Nephron (organoid): Measurements from ENCODE around the gene FAM110A.

ENCODE experiments used
- H3K27ac Mint-ChIP-seq, 3 experiments: 2 replicates each; pipeline ENCODE4 v1.8.0; 2020; ENCODE audit warnings: mixed read lengths in 3 of 3, mild to moderate bottlenecking in 2 of 3, moderate library complexity in 1 of 3
- H3K27me3 Mint-ChIP-seq: 2 replicates; pipeline ENCODE4 v1.8.0; 2021; ENCODE audit warnings: low read depth, mild to moderate bottlenecking, moderate library complexity, mixed read lengths
- H3K36me3 Mint-ChIP-seq: 2 replicates; pipeline ENCODE4 v1.8.0; 2020; ENCODE audit warnings: low read depth, mixed read lengths
- H3K4me1 Mint-ChIP-seq: 2 replicates; pipeline ENCODE4 v1.8.0; 2020; ENCODE audit warnings: mixed read lengths
- H3K4me3 Mint-ChIP-seq, 3 experiments: 2 replicates each; pipeline ENCODE4 v1.8.0; 2020; ENCODE audit warnings: mild to moderate bottlenecking in 3 of 3, mixed read lengths in 3 of 3, moderate library complexity in 2 of 3
- H3K9me3 Mint-ChIP-seq: 2 replicates; pipeline ENCODE4 v1.8.0; 2020; ENCODE audit warnings: mixed read lengths
- TF ChIP-seq, protein P1 (sequence below), 3 experiments: fragments of 200-600 bp; sonication (generic); IDR thresholded peaks; one replicate each; pipeline ENCODE4 v1.5.0; 2021; ENCODE audit warnings: antibody characterized with exemption in 3 of 3; ENCODE audit not compliant: unreplicated experiment in 3 of 3

FAM110A gene

DNA sequence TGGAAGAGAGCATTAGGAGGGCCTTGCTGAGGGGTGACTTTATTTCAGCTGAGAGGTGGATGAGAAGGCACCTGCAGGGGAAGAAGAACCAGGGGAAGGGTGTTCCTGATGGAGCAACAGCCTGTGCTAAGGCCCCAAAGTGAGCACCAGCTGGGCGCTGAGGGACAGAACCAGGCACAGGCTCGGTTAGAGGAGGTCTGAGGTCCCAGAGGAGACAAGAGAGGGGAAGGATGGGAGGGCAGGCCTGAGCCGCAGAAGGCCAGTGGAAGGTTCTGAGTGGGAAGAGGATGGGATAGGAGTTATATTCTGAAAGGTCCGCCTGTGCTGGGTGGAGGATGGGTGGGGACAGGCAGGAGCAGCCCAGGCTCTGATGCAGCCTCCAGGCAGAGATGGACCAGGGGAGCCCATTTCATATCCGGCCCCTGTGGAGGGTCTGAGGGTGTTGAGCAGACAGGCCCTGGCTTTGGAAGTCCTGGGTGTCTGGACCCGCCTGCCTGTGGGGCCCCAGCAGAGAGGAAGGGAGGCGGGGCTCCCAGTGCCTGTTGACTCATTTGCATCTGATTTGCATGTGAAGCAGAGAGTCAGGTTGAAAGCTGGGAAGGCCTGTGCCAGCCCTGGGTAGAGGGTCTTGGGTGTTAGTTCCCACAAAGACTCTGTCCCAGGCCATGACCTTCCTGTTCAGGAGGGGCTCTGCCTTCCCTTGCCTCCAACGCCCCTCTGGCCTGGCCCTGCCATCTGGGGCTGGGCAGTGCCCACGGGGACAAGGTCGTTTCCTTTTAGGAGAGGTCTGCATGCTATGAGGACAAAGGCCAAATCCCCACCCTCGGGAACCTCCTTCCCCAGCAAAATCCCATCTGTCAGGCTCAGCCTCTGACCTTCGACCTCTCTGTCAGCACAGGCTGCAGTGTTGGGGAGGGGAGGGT is 10.6 kb upstream of the FAM110A start:
- Mint-ChIP-seq H3K9me3 (no peaks in the 10 kb centered on the region), H3K36me3 (no peaks in the 10 kb centered on the region), H3K27ac (no peak overlapping the region), H3K4me3 (no peak overlapping the region), H3K4me1 (peaks cover 30% of the 10 kb centered on the region), H3K27me3 (peaks cover 11% of the 10 kb centered on the region)
- TF ChIP-seq, protein P1, sequence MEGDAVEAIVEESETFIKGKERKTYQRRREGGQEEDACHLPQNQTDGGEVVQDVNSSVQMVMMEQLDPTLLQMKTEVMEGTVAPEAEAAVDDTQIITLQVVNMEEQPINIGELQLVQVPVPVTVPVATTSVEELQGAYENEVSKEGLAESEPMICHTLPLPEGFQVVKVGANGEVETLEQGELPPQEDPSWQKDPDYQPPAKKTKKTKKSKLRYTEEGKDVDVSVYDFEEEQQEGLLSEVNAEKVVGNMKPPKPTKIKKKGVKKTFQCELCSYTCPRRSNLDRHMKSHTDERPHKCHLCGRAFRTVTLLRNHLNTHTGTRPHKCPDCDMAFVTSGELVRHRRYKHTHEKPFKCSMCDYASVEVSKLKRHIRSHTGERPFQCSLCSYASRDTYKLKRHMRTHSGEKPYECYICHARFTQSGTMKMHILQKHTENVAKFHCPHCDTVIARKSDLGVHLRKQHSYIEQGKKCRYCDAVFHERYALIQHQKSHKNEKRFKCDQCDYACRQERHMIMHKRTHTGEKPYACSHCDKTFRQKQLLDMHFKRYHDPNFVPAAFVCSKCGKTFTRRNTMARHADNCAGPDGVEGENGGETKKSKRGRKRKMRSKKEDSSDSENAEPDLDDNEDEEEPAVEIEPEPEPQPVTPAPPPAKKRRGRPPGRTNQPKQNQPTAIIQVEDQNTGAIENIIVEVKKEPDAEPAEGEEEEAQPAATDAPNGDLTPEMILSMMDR (IDR thresholded peaks at IDR 0.05; ENCODE audit: unreplicated experiment in 3 of 3) = no peak

DNA sequence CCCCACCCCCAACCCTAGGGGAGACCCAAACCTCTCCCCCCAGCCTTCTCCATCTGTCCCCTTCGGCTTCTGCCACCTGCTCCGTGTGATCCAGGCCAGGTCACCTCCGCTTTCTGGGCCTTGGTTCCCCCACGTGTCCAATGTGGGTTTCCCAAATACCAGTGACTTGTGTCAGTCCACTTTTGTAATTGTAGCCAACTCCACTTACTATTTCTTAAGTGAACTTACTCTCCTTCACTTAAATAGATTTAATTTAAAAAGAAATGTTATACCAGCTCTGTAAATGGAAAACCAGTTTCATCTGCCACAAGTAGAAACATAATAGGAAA is 10.0 kb upstream of the FAM110A start:
- Mint-ChIP-seq H3K4me3 (no peak overlapping the region), H3K9me3 (no peaks in the 10 kb centered on the region), H3K36me3 (no peaks in the 10 kb centered on the region), H3K27ac (no peak overlapping the region), H3K4me1 (peaks cover 30% of the 10 kb centered on the region), H3K27me3 (peaks cover 10% of the 10 kb centered on the region)
- TF ChIP-seq, protein P1 (IDR thresholded peaks at IDR 0.05; ENCODE audit: unreplicated experiment in 3 of 3) = no peak

DNA sequence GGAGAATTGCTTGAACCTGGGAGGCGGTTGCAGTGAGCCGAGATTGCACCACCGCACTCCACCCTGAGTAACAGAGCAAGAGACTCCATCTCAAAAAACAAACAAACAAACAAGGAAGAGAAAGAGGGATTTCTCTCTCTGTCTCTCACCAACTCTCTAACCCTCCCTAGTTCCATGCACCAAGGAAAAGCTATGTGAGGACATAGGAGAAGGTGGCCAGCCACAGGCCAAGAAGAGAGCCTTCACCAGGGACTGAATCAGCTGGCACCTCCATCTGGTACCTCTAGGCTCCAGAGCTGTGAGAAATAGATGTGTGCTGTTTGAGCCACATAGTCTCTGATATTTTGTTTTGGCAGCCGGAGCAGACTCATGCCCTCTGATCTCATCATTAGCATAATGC is 9.0 kb upstream of the FAM110A start:
- H3K27me3 Mint-ChIP-seq = peaks cover 10% of the 10 kb centered on the region
- TF ChIP-seq, protein P1 (IDR thresholded peaks at IDR 0.05; ENCODE audit: unreplicated experiment in 3 of 3) = no peak
- no peak overlapping the region for H3K27ac Mint-ChIP-seq
- no peaks in the 10 kb centered on the region for H3K9me3 Mint-ChIP-seq
- no peaks in the 10 kb centered on the region for H3K36me3 Mint-ChIP-seq
- H3K4me1 Mint-ChIP-seq = peaks cover 30% of the 10 kb centered on the region
- H3K4me3 Mint-ChIP-seq = no peak overlapping the region

DNA sequence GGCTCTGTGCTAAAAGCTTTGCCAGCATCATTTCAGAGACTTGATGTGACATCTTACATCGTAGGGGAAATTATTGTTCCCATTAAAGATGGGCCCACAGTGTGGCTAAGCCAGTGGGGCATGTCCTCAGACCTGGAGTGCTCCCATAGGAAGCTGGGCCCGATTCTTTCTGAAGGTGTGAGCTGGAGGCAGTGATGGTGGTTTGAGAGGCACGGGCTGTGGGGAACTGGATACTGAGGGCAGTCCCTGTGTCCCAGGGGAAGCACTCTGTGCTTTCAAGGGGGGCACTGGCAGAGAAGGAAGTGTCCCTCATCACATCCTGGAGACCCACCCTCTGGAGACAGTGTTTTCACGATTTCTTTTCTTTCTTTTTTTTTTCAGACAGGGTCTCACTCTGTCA is 8.6 kb upstream of the FAM110A start:
- TF ChIP-seq, protein P1 (IDR thresholded peaks at IDR 0.05; ENCODE audit: unreplicated experiment in 3 of 3) = no peak
- Mint-ChIP-seq H3K27ac (no peak overlapping the region), H3K4me3 (no peak overlapping the region), H3K9me3 (no peaks in the 10 kb centered on the region), H3K4me1 (peaks cover 28% of the 10 kb centered on the region), H3K36me3 (no peaks in the 10 kb centered on the region), H3K27me3 (peaks cover 9% of the 10 kb centered on the region)

DNA sequence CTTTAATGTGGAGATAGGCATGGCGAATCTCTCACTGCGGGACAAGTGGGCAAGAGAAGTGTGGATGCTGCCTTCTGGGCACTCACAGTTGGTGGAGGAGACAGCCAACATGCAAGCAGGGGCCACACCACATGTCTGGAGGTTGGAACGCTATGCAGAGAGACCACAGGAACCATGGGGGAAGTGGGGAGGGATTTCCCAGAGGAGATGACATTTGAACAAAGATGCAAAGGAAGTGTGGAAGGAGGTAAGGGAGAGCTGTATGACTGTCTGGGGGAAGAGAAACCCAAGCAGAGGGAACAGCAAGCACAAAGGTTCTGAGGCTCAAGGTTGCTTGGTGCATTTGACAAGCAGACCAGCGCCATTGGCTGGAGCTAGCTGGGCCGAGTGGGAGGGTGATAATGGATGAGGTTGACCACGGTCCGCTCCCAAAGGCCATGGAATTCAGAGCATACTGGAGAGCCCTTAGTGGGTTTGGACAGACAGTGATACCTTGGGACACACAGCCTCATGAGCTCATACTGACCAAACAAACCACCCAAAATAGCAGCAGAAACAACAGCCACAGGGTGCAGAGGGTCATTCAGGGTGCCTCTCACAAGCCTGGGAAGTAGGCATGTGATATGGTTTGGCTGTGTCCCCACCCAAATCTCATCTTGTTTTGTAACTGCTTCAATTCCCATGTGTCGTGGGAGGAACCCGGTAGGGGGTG is 7.6 kb upstream of the FAM110A start:
- no peaks in the 10 kb centered on the region for H3K36me3 Mint-ChIP-seq
- no peaks in the 10 kb centered on the region for H3K9me3 Mint-ChIP-seq
- H3K27me3 Mint-ChIP-seq = peaks cover 7% of the 10 kb centered on the region
- no peak overlapping the region for H3K27ac Mint-ChIP-seq
- H3K4me1 Mint-ChIP-seq = peaks cover 22% of the 10 kb centered on the region
- TF ChIP-seq, protein P1 (IDR thresholded peaks at IDR 0.05; ENCODE audit: unreplicated experiment in 3 of 3) = no peak
- no peak overlapping the region for H3K4me3 Mint-ChIP-seq
